GM10847 (cell line): ENCODE results near the gene INAFM1.

Experiments
- POLR2A ChIP-seq: IDR thresholded peaks from 2 replicates; pipeline ENCODE4 v1.6.1; 2011; ENCODE audit not compliant: insufficient read length; ENCODE audit errors: extremely low read depth

INAFM1 gene

GRCh38 chr19:47274891-47275761 lies 441 bp downstream of the INAFM1 start:
- no peak for TF ChIP-seq POLR2A

- TF ChIP-seq POLR2A, result no peak
Observed at GRCh38 chr19:47275791-47276461, 1.2 kb downstream of the INAFM1 start.

GRCh38 chr19:47280183-47280797 lies 5.6 kb downstream of the INAFM1 start:
- TF ChIP-seq POLR2A, result no peak

- TF ChIP-seq POLR2A, result no peak
Observed at GRCh38 chr19:47283405-47284059, 8.8 kb downstream of the INAFM1 start.

GRCh38 chr19:47284324-47284899 lies 9.7 kb downstream of the INAFM1 start:
- TF ChIP-seq POLR2A, result no peak

GRCh38 chr19:47296036-47296435 lies 21.4 kb downstream of the INAFM1 start:
- TF ChIP-seq POLR2A, result no peak

GRCh38 chr19:47302249-47302648 lies 27.6 kb downstream of the INAFM1 start:
- TF ChIP-seq POLR2A, result no peak

- TF ChIP-seq POLR2A, result no peak
Observed at GRCh38 chr19:47303966-47304365, 29.3 kb downstream of the INAFM1 start.

GRCh38 chr19:47305309-47305751 lies 30.6 kb downstream of the INAFM1 start:
- no peak for TF ChIP-seq POLR2A

GRCh38 chr19:47306303-47306702 lies 31.6 kb downstream of the INAFM1 start:
- TF ChIP-seq POLR2A, result no peak

- TF ChIP-seq POLR2A, result no peak
Observed at GRCh38 chr19:47309038-47309437, 34.4 kb downstream of the INAFM1 start.

GRCh38 chr19:47309608-47310007 lies 34.9 kb downstream of the INAFM1 start, which contains the start of gene C5AR1:
Gene C5AR1, plus strand, starts transcription at chr19:47309861. Its CDS starts 35 bp downstream, at chr19:47309896.
- no peak for TF ChIP-seq POLR2A

GRCh38 chr19:47310323-47310722 lies 35.6 kb downstream of the INAFM1 start:
- TF ChIP-seq POLR2A, result no peak

- TF ChIP-seq POLR2A, result no peak
Observed at GRCh38 chr19:47310819-47311218, 36.1 kb downstream of the INAFM1 start.
